NT2/D1 (cell line): Measurements from ENCODE around the gene AGO4.

Source experiments
- DNase-seq: peaks from one replicate; pipeline ENCODE4 v3.0.0-alpha.2; 2011; ENCODE audit warnings: low read depth, low spot score
- H3K27me3 ChIP-seq: 2 replicates; pipeline ENCODE4 v1.6.0; 2011; ENCODE audit warnings: mild to moderate bottlenecking; ENCODE audit not compliant: insufficient read length, insufficient read depth
- H3K36me3 ChIP-seq: 2 replicates; pipeline ENCODE4 v1.6.1; 2011; ENCODE audit warnings: mild to moderate bottlenecking, low read length, mixed read lengths; ENCODE audit not compliant: insufficient read depth, insufficient read length
- H3K4me1 ChIP-seq: 2 replicates; pipeline ENCODE4 v1.5.1; 2011; ENCODE audit not compliant: insufficient read depth, insufficient read length
- H3K4me3 ChIP-seq: 2 replicates; pipeline ENCODE4 v1.5.1; 2011; ENCODE audit warnings: low read depth; ENCODE audit not compliant: insufficient read length
- H3K9ac ChIP-seq: 2 replicates; pipeline ENCODE4 v1.6.0; 2011; ENCODE audit warnings: low read depth; ENCODE audit not compliant: insufficient read length
- H3K9me3 ChIP-seq: 2 replicates; pipeline ENCODE4 v1.5.1; 2011; ENCODE audit warnings: mild to moderate bottlenecking, low read length; ENCODE audit not compliant: insufficient read depth
- SUZ12 ChIP-seq: IDR thresholded peaks from 2 replicates; pipeline ENCODE4 v1.6.1; 2011; ENCODE audit not compliant: insufficient read length, insufficient read depth; ENCODE audit errors: extremely low read depth
- YY1 ChIP-seq: IDR thresholded peaks from 2 replicates; pipeline ENCODE4 v1.6.1; 2011; ENCODE audit not compliant: insufficient read length, insufficient read depth
- ZNF274 ChIP-seq: IDR thresholded peaks from 2 replicates; pipeline ENCODE4 v1.6.1; 2011; ENCODE audit warnings: mild to moderate bottlenecking, low read depth, low read length

Gene AGO4

DNA sequence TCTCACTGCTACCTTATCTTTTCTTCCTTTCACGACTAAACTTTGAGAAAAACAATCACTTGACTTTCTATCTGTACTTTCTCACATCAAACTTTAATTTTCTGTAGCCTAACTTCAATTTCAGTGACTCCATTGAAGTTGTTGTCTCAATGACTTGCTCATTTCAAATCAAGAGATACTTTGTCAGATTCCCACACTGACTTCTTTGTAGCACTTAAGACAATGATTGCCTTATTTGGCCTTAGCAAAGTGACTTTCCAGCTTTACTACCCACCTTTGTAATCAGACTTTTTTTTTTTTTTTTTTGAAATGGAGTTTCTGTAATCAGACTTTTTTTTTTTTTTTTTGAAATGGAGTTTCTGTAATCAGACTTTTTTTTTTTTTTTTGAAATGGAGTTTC, 37.0 kb downstream of the AGO4 start:
- no peaks in the 10 kb centered on the region for H3K4me1 ChIP-seq
- DNase-seq, result no peak
- no peak overlapping the region for H3K9ac ChIP-seq
- TF ChIP-seq ZNF274 (no peak), SUZ12 (no peak)
- H3K4me3 ChIP-seq, result no peak overlapping the region
- peaks cover 27% of the 10 kb centered on the region for H3K36me3 ChIP-seq
- no peaks in the 10 kb centered on the region for H3K27me3 ChIP-seq
- no peaks in the 10 kb centered on the region for H3K9me3 ChIP-seq

DNA sequence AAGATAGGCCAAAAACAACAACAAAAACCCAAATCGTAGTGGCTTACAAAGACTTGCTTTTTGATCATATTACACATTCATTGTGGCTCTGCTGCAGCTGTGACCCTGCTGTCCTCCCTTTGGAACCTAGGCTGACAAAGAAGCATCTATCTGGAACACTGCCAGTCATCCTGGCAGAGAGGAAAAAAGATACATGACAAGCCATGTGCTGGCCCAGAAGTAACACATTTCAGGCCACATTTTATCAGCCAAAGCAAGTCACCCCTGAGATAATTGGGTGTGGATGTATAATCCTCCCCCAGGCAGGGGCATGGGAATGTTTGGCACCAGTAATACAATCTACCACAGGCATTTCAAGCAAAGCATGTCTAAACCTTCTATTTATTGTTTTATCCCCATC, 38.0 kb downstream of the AGO4 start:
- Histone ChIP-seq H3K4me1 (no peaks in the 10 kb centered on the region), H3K9me3 (no peaks in the 10 kb centered on the region), H3K4me3 (no peak overlapping the region), H3K36me3 (peaks cover 24% of the 10 kb centered on the region), H3K9ac (no peak overlapping the region), H3K27me3 (no peaks in the 10 kb centered on the region)
- DNase-seq, result no peak
- no peak for TF ChIP-seq YY1
- TF ChIP-seq ZNF274, result no peak
- no peak for TF ChIP-seq SUZ12

DNA sequence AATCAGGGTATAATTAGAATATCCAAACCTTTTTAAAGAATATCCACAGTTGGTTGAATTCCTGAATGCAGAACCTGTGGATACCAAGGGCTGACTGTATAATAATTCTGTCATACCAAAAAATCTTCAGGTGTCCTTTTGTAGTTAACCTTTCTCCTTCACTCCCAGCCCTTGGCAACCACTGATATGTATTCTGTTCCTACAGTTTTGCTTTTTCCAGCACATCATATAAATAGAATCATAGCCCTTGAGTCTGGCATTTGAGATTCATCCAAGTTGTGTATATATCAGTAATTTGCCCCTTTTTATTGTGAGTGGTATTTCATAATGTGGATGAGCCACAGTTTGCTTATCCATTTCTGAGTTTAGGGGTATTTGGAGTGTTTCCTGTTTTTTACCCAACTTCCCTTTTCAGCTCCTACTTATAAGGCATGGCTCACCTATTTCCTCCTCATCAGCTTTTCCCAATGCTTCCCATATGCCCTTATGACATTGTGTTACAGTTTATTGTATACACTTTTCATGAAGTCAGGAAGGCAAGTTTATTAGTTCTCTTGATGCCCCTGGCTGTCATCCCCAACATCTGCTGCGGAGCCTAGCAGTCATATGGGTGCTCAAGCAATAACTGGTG, 40.2 kb downstream of the AGO4 start:
- DNase-seq, result no peak
- Histone ChIP-seq H3K36me3 (peaks cover 14% of the 10 kb centered on the region), H3K27me3 (no peaks in the 10 kb centered on the region), H3K4me1 (no peaks in the 10 kb centered on the region), H3K9me3 (no peaks in the 10 kb centered on the region), H3K4me3 (no peak overlapping the region), H3K9ac (no peak overlapping the region)
- TF ChIP-seq YY1, result no peak
- TF ChIP-seq ZNF274, result no peak
- TF ChIP-seq SUZ12, result no peak

DNA sequence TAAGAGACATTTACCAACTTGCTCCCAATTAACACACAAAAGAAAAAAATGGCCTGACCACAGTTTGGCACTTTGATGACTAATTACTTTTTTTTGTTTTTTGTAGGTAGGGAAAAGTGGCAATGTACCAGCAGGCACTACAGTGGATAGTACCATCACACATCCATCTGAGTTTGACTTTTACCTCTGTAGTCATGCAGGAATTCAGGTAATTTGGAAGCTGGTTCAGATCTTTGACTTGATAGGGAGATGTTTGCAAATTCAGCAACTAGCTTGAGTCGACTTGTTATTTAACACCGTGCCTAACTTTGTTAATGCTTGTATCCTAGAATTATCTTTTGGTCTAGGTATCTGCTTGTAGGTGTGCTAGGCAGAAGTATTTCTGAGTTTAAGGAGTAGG, 42.2 kb downstream of the AGO4 start:
- peak; percentile 55 for DNase-seq
- H3K36me3 ChIP-seq, result peaks cover 18% of the 10 kb centered on the region
- no peak for TF ChIP-seq YY1
- no peak for TF ChIP-seq ZNF274
- no peak for TF ChIP-seq SUZ12
- no peak overlapping the region for H3K9ac ChIP-seq
- no peaks in the 10 kb centered on the region for H3K9me3 ChIP-seq
- no peak overlapping the region for H3K4me3 ChIP-seq
- no peaks in the 10 kb centered on the region for H3K27me3 ChIP-seq
- no peaks in the 10 kb centered on the region for H3K4me1 ChIP-seq

DNA sequence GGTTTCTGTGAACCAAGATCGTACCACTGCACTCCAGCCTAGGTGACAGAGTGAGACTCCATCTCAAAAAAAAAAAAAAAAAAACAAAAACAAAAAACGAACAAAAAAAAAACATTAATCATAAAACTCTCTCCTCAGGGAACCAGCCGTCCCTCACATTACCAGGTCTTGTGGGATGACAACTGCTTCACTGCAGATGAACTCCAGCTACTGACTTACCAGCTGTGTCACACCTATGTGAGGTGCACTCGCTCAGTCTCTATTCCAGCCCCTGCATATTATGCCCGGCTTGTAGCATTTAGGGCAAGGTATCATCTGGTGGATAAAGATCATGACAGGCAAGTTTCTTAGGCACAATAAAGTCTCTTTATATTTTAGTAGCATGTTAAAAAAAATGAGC, 42.9 kb downstream of the AGO4 start:
- no peak overlapping the region for H3K9ac ChIP-seq
- no peak for TF ChIP-seq ZNF274
- no peak for TF ChIP-seq YY1
- TF ChIP-seq SUZ12, result no peak
- H3K36me3 ChIP-seq, result peaks cover 20% of the 10 kb centered on the region
- no peaks in the 10 kb centered on the region for H3K9me3 ChIP-seq
- DNase-seq, result no peak
- H3K27me3 ChIP-seq, result no peaks in the 10 kb centered on the region
- H3K4me1 ChIP-seq, result no peaks in the 10 kb centered on the region
- H3K4me3 ChIP-seq, result no peak overlapping the region

DNA sequence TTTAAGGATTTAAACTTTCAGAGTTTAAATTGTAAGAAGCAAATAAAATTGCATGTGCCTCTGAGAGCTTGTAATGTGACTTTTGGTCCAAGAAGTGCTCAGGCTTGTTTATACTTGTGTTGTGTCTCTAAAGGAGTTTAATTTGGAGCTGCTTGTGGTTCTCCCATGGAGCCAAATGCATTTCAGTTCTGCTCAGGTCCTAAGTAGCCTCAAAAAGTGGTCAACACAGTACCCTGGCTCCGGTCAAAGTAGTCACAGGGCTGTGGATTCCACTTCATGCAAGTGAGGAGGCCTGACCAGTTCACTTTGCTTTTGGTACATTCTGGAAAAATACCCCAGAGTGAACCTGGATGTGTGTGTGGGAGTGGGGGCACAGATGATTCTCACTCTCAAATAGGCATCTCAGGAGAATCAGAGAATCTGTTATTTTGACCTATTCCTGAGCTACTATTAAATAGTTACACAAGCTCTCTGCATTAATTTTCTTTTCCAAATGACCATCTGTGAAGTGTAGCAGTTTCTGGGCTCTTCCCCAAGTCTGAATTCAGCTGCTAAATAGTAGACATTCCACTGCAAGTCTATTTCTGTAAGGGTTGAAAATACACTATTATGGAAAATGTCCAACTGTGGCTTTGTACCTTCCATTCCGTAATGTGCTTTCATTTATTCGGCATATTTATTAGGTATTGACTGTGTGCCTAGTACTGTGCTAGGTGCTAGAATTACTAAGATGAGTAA, 43.5 kb downstream of the AGO4 start:
- no peaks in the 10 kb centered on the region for H3K9me3 ChIP-seq
- no peaks in the 10 kb centered on the region for H3K27me3 ChIP-seq
- DNase-seq, result no peak
- no peak for TF ChIP-seq YY1
- TF ChIP-seq ZNF274, result no peak
- TF ChIP-seq SUZ12, result no peak
- H3K4me1 ChIP-seq, result no peaks in the 10 kb centered on the region
- H3K4me3 ChIP-seq, result no peak overlapping the region
- H3K36me3 ChIP-seq, result peaks cover 21% of the 10 kb centered on the region
- H3K9ac ChIP-seq, result no peak overlapping the region

DNA sequence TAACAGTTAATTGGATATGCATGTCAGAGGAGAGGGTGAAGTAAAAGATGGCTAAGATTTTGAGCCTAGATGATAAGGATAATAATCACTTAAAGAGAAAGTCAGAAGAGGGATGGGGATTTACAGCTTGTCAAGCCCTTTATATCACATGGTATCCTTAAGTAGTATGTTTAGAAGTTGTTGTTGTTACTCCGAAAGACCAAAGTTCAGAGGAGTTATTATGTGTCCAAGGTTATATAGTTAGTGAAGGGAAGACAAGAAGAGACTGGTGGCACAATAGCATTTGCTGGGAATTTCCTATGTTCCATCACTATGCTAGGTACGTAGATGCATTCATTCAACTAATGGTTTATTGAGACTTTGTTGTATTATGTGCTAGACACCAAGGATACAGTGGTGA, 44.4 kb downstream of the AGO4 start:
- Histone ChIP-seq H3K4me3 (no peak overlapping the region), H3K4me1 (no peaks in the 10 kb centered on the region), H3K9me3 (no peaks in the 10 kb centered on the region), H3K36me3 (peaks cover 21% of the 10 kb centered on the region), H3K9ac (no peak overlapping the region), H3K27me3 (no peaks in the 10 kb centered on the region)
- no peak for DNase-seq
- TF ChIP-seq SUZ12 (no peak), YY1 (no peak)
